UCSD-AML1 (cell line): ENCODE results near the gene ZMIZ1.

ENCODE experiments used
- DNase-seq: peaks from one replicate; lab custom pipeline; 2025; ENCODE audit not compliant: unreplicated experiment; lab: John Stamatoyannopoulos, UW

ZMIZ1 gene

GRCh38 chr10:79136236-79137005, 67.7 kb downstream of the ZMIZ1 start:
- DNase-seq = no peak

GRCh38 chr10:79137300-79137756, 68.6 kb downstream of the ZMIZ1 start:
- no peak for DNase-seq

- peak; percentile 88 for DNase-seq
Measured at GRCh38 chr10:79137826-79138225, 69.1 kb downstream of the ZMIZ1 start.

- no peak for DNase-seq
Measured at GRCh38 chr10:79138449-79139123, 69.8 kb downstream of the ZMIZ1 start.

GRCh38 chr10:79139124-79139835, 70.5 kb downstream of the ZMIZ1 start:
- peak; percentile 75 for DNase-seq

- DNase-seq = no peak
Measured at GRCh38 chr10:79140085-79140793, 71.5 kb downstream of the ZMIZ1 start.

- no peak for DNase-seq
Measured at GRCh38 chr10:79140855-79141254, 72.1 kb downstream of the ZMIZ1 start.

- no peak for DNase-seq
Measured at GRCh38 chr10:79142064-79142491, 73.3 kb downstream of the ZMIZ1 start.

GRCh38 chr10:79142522-79143309, 74.0 kb downstream of the ZMIZ1 start:
- DNase-seq = no peak

GRCh38 chr10:79143879-79144278, 75.1 kb downstream of the ZMIZ1 start:
- no peak for DNase-seq

GRCh38 chr10:79144351-79145173, 75.8 kb downstream of the ZMIZ1 start:
- DNase-seq = no peak

GRCh38 chr10:79145174-79145483, 76.4 kb downstream of the ZMIZ1 start:
- DNase-seq = no peak

GRCh38 chr10:79145517-79146470, 77.0 kb downstream of the ZMIZ1 start:
- no peak for DNase-seq

- DNase-seq = peak; percentile 50
Measured at GRCh38 chr10:79146611-79147130, 77.9 kb downstream of the ZMIZ1 start.

- DNase-seq = no peak
Measured at GRCh38 chr10:79147306-79147705, 78.5 kb downstream of the ZMIZ1 start.

GRCh38 chr10:79147796-79148451, 79.2 kb downstream of the ZMIZ1 start:
- no peak for DNase-seq

- DNase-seq = peak; percentile 33
Measured at GRCh38 chr10:79148452-79149344, 79.9 kb downstream of the ZMIZ1 start.
